HEK293T (cell line): ENCODE measurements around the gene CST1.

Experiments
- ELF4 ChIP-seq: fragments of 450-650 bp; IDR thresholded peaks from 2 replicates; pipeline ENCODE4 v1.6.1; 2017; ENCODE audit warnings: antibody characterized with exemption
- FOXK2 ChIP-seq: fragments of 450-650 bp; IDR thresholded peaks from 2 replicates; pipeline ENCODE4 v1.6.1; 2016; ENCODE audit warnings: mild to moderate bottlenecking
- SUZ12 ChIP-seq: fragments of 450-650 bp; IDR thresholded peaks from 2 replicates; pipeline ENCODE4 v1.6.1; 2016; ENCODE audit warnings: mild to moderate bottlenecking

GRCh38 chr20:23774081-23774480, 23.3 kb upstream of the CST1 start:
- TF ChIP-seq ELF4 (no peak), FOXK2 (no peak), SUZ12 (no peak)
